ENCODE measurements around the gene FLT1. TPM values are rescaled to one million over a fixed set of nuclear protein-coding genes. Genes with fewer than 3 reads are reported as not detected.

The FLT1 gene
- total RNA-seq, 1 donor from 2014 or later: 6.5 TPM

GRCh38 chr13:28510066-28510465 lies 15.1 kb upstream of the FLT1 start:
- H3K27me3 Mint-ChIP-seq (ENCODE audit: low read depth): no peaks in the 10 kb centered on the region
- peaks cover 10% of the 10 kb centered on the region for H3K9me3 Mint-ChIP-seq
- no peaks in the 10 kb centered on the region for H3K4me1 Mint-ChIP-seq
- H3K36me3 Mint-ChIP-seq: peaks cover 3% of the 10 kb centered on the region
- no peak for DNase-seq (ENCODE audit: low spot score in 2 of 2, unreplicated experiment in 2 of 2)
- no peak overlapping the region for H3K27ac Mint-ChIP-seq
- no peak for TF ChIP-seq CTCF (IDR thresholded peaks at IDR 0.05; ENCODE audit: unreplicated experiment)
- H3K4me3 Mint-ChIP-seq: no peak overlapping the region

GRCh38 chr13:28505543-28506135 lies 10.7 kb upstream of the FLT1 start:
- Mint-ChIP-seq H3K27me3 (ENCODE audit: low read depth) (peaks cover 4% of the 10 kb centered on the region), H3K9me3 (no peaks in the 10 kb centered on the region), H3K4me3 (no peak overlapping the region), H3K27ac (no peak overlapping the region), H3K4me1 (peaks cover 11% of the 10 kb centered on the region), H3K36me3 (no peaks in the 10 kb centered on the region)
- TF ChIP-seq CTCF (IDR thresholded peaks at IDR 0.05; ENCODE audit: unreplicated experiment): no peak
- no peak for DNase-seq (ENCODE audit: low spot score in 2 of 2, unreplicated experiment in 2 of 2)

GRCh38 chr13:28503182-28503967 lies 8.4 kb upstream of the FLT1 start:
- peaks cover 21% of the 10 kb centered on the region for H3K27me3 Mint-ChIP-seq (ENCODE audit: low read depth)
- H3K9me3 Mint-ChIP-seq: no peaks in the 10 kb centered on the region
- no peaks in the 10 kb centered on the region for H3K36me3 Mint-ChIP-seq
- H3K4me1 Mint-ChIP-seq: peaks cover 17% of the 10 kb centered on the region
- TF ChIP-seq CTCF (IDR thresholded peaks at IDR 0.05; ENCODE audit: unreplicated experiment): no peak
- H3K27ac Mint-ChIP-seq: no peak overlapping the region
- H3K4me3 Mint-ChIP-seq: no peak overlapping the region
- DNase-seq (ENCODE audit: low spot score in 2 of 2, unreplicated experiment in 2 of 2): no peak

GRCh38 chr13:28501547-28501946 lies 6.6 kb upstream of the FLT1 start:
- Mint-ChIP-seq H3K4me3 (no peak overlapping the region), H3K4me1 (peaks cover 17% of the 10 kb centered on the region), H3K9me3 (no peaks in the 10 kb centered on the region), H3K27me3 (ENCODE audit: low read depth) (peaks cover 40% of the 10 kb centered on the region), H3K36me3 (no peaks in the 10 kb centered on the region), H3K27ac (no peak overlapping the region)
- no peak for DNase-seq (ENCODE audit: low spot score in 2 of 2, unreplicated experiment in 2 of 2)
- TF ChIP-seq CTCF (IDR thresholded peaks at IDR 0.05; ENCODE audit: unreplicated experiment): no peak

GRCh38 chr13:28499609-28500008 lies 4.7 kb upstream of the FLT1 start:
- H3K36me3 Mint-ChIP-seq: no peaks in the 10 kb centered on the region
- H3K4me3 Mint-ChIP-seq: no peak overlapping the region
- H3K4me1 Mint-ChIP-seq: peaks cover 25% of the 10 kb centered on the region
- H3K9me3 Mint-ChIP-seq: no peaks in the 10 kb centered on the region
- DNase-seq (ENCODE audit: low spot score in 2 of 2, unreplicated experiment in 2 of 2): no peak
- TF ChIP-seq CTCF (IDR thresholded peaks at IDR 0.05; ENCODE audit: unreplicated experiment): no peak
- H3K27ac Mint-ChIP-seq: no peak overlapping the region
- peaks cover 55% of the 10 kb centered on the region for H3K27me3 Mint-ChIP-seq (ENCODE audit: low read depth)

All from mesothelial cell of epicardium (in vitro differentiated cells).